ENCODE results near the gene CAPSL. TPM values are rescaled to one million over a fixed set of nuclear protein-coding genes. Genes with fewer than 3 reads are reported as not detected.

Gene CAPSL
- total and polyA plus RNA-seq, 5 donors from 2014 or later = not detected

DNA sequence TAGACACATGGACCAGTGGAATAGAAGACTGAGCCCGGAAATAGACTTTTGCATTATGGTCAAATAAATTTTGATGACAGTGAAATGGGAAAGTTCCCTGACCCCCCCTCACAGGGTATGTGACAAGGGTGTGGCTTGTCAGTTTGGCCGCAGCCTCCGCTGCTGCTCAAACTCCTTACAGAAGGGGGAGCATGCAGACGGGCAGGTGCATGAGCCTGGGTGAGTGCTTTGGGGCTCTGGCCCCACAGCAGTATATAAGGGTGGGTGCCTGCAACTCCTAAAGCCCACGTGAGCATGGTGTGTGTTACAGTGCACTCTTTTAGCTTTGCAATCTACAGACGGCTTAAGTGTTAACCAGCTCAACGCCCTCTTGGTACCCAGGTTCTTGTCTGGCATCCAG lies 21.9 kb upstream of the CAPSL start:
- Histone ChIP-seq H3K4me1 (ENCODE audit: control insufficient read depth, insufficient read depth, low read length, poor library complexity, severe bottlenecking) (no peaks in the 10 kb centered on the region), H3K9me3 (ENCODE audit: control insufficient read depth in 2 of 2, low read length in 2 of 2) (peaks cover 0 to 7% of the 10 kb centered on the region in 2 experiments), H3K27ac (ENCODE audit: insufficient read depth, low read length, poor library complexity, severe bottlenecking) (no peak overlapping the region), H3K36me3 (ENCODE audit: control insufficient read depth, insufficient read depth, low read length) (no peaks in the 10 kb centered on the region), H3K4me3 (ENCODE audit: low read depth, low read length) (no peak overlapping the region), H3K27me3 (ENCODE audit: control insufficient read depth, insufficient read depth, low read length) (peaks cover 7% of the 10 kb centered on the region)
- Mint-ChIP-seq H3K36me3 (no peaks in the 10 kb centered on the region), H3K4me1 (no peaks in the 10 kb centered on the region), H3K9me3 (peaks cover 0 to 9% (median 1%) of the 10 kb centered on the region in 7 donors), H3K4me3 (no peak overlapping the region), H3K27ac (no peak overlapping the region), H3K27me3 (peaks cover 29% of the 10 kb centered on the region)
- no peak for ATAC-seq (ENCODE audit: low read depth in 2 of 2)
- no peak for DNase-seq

- H3K27ac ChIP-seq (ENCODE audit: insufficient read depth, low read length, poor library complexity, severe bottlenecking) = no peak overlapping the region
- Mint-ChIP-seq H3K27me3 (peaks cover 22% of the 10 kb centered on the region), H3K4me1 (peaks cover 0 to 4% (median 1%) of the 10 kb centered on the region in 4 donors), H3K4me3 (no peak overlapping the region), H3K27ac (no peak overlapping the region), H3K9me3 (peaks cover 0 to 3% (median 0%) of the 10 kb centered on the region in 7 donors), H3K36me3 (no peaks in the 10 kb centered on the region)
- no peaks in the 10 kb centered on the region for H3K9me3 ChIP-seq (ENCODE audit: control insufficient read depth in 2 of 2, low read length in 2 of 2)
- peaks cover 13% of the 10 kb centered on the region for H3K27me3 ChIP-seq (ENCODE audit: control insufficient read depth, insufficient read depth, low read length)
- no peak for DNase-seq
- ATAC-seq (ENCODE audit: low read depth in 2 of 2) = no peak
- H3K36me3 ChIP-seq (ENCODE audit: control insufficient read depth, insufficient read depth, low read length) = no peaks in the 10 kb centered on the region
- H3K4me1 ChIP-seq (ENCODE audit: control insufficient read depth, insufficient read depth, low read length, poor library complexity, severe bottlenecking) = no peaks in the 10 kb centered on the region
- H3K4me3 ChIP-seq (ENCODE audit: low read depth, low read length) = no peak overlapping the region
Measured at GRCh38 chr5:35956429-35956828, 18.0 kb upstream of the CAPSL start.

DNA sequence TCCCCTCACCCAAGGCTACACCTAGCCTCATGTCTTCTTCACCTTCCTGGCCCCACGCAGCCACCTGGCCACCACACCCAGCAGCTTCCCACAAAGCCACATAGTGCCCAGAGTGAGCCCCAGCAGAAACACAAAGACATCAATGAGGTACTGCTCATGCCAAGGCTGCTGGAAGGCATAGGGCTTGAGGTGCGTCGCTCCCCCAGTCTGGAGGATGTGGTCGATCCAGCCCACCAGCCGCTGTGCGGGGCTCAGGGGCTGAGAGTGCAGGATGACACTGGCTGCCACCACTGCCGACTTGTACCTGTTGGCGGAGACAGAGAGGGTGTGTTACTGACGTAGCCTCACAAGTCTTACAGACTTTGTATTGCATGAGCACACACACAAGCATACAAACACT lies 15.8 kb upstream of the CAPSL start:
- Histone ChIP-seq H3K27me3 (ENCODE audit: control insufficient read depth, insufficient read depth, low read length) (peaks cover 11% of the 10 kb centered on the region), H3K4me3 (ENCODE audit: low read depth, low read length) (no peak overlapping the region), H3K36me3 (ENCODE audit: control insufficient read depth, insufficient read depth, low read length) (no peaks in the 10 kb centered on the region), H3K27ac (ENCODE audit: insufficient read depth, low read length, poor library complexity, severe bottlenecking) (no peak overlapping the region), H3K9me3 (ENCODE audit: control insufficient read depth in 2 of 2, low read length in 2 of 2) (no peaks in the 10 kb centered on the region), H3K4me1 (ENCODE audit: control insufficient read depth, insufficient read depth, low read length, poor library complexity, severe bottlenecking) (no peaks in the 10 kb centered on the region)
- Mint-ChIP-seq H3K4me1 (peaks cover 0 to 4% (median 1%) of the 10 kb centered on the region in 4 donors), H3K4me3 (no peak overlapping the region), H3K27me3 (peaks cover 17% of the 10 kb centered on the region), H3K36me3 (no peaks in the 10 kb centered on the region), H3K9me3 (peaks cover 0 to 3% (median 0%) of the 10 kb centered on the region in 7 donors), H3K27ac (no peak overlapping the region)
- peak in 1 of 3 donors; percentile 11 for DNase-seq
- ATAC-seq (ENCODE audit: low read depth in 2 of 2) = peak; percentile 43 to 58

DNA sequence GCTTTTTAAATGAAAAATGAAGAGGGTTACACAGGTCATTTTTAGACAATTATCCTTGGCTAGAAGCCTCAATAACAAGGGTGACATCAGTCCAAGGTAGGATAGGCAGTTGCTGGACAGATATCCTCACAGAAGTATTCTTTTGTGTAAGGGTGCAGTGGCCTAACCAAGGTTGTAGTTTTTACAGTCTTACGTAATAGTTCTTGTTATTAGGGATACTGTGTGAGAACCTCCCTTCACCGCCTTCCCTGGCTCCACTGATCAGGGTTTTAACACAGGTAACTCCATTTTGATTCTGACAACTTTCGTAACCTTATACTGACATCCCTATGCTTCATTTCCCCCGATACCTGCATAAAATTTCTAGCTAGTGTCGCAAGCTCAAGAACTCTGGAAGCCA lies 8.7 kb upstream of the CAPSL start:
- Mint-ChIP-seq H3K27me3 (peaks cover 4% of the 10 kb centered on the region), H3K36me3 (no peaks in the 10 kb centered on the region), H3K9me3 (no peaks in the 10 kb centered on the region), H3K4me1 (no peaks in the 10 kb centered on the region), H3K27ac (no peak overlapping the region), H3K4me3 (no peak overlapping the region)
- H3K4me1 ChIP-seq (ENCODE audit: control insufficient read depth, insufficient read depth, low read length, poor library complexity, severe bottlenecking) = no peaks in the 10 kb centered on the region
- no peaks in the 10 kb centered on the region for H3K36me3 ChIP-seq (ENCODE audit: control insufficient read depth, insufficient read depth, low read length)
- no peak overlapping the region for H3K27ac ChIP-seq (ENCODE audit: insufficient read depth, low read length, poor library complexity, severe bottlenecking)
- no peaks in the 10 kb centered on the region for H3K9me3 ChIP-seq (ENCODE audit: control insufficient read depth in 2 of 2, low read length in 2 of 2)
- H3K4me3 ChIP-seq (ENCODE audit: low read depth, low read length) = no peak overlapping the region
- ATAC-seq (ENCODE audit: low read depth in 2 of 2) (no peak), DNase-seq (no peak)
- H3K27me3 ChIP-seq (ENCODE audit: control insufficient read depth, insufficient read depth, low read length) = no peaks in the 10 kb centered on the region

DNA sequence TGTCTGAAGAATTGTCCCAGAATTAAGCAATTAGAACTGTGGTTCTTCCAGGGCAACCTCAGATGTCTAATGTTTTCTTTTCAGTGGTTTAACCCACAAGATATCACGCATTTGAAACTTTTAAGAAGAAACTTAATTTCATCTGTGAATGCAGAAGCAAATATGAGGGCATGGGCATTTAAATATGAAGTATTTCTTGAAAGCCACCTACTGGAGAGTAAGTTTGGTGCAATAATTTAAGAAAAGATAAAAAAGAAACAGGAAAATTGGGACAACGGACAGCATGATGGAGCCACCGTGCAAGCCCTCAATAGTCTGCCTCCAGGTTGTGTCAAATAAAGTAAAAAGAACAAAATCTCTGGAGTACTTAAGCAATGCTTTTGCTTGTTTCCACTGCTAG lies 1.2 kb upstream of the CAPSL start:
- Histone ChIP-seq H3K36me3 (ENCODE audit: control insufficient read depth, insufficient read depth, low read length) (no peaks in the 10 kb centered on the region), H3K27ac (ENCODE audit: insufficient read depth, low read length, poor library complexity, severe bottlenecking) (no peak overlapping the region), H3K27me3 (ENCODE audit: control insufficient read depth, insufficient read depth, low read length) (peaks cover 6% of the 10 kb centered on the region), H3K9me3 (ENCODE audit: control insufficient read depth in 2 of 2, low read length in 2 of 2) (no peaks in the 10 kb centered on the region), H3K4me1 (ENCODE audit: control insufficient read depth, insufficient read depth, low read length, poor library complexity, severe bottlenecking) (no peaks in the 10 kb centered on the region), H3K4me3 (ENCODE audit: low read depth, low read length) (no peak overlapping the region)
- Mint-ChIP-seq H3K4me1 (no peaks in the 10 kb centered on the region), H3K4me3 (no peak overlapping the region), H3K36me3 (no peaks in the 10 kb centered on the region), H3K27ac (no peak overlapping the region), H3K9me3 (peaks cover 0 to 1% (median 0%) of the 10 kb centered on the region in 7 donors), H3K27me3 (peaks cover 18% of the 10 kb centered on the region)
- DNase-seq (no peak), ATAC-seq (ENCODE audit: low read depth in 2 of 2) (no peak)

DNA sequence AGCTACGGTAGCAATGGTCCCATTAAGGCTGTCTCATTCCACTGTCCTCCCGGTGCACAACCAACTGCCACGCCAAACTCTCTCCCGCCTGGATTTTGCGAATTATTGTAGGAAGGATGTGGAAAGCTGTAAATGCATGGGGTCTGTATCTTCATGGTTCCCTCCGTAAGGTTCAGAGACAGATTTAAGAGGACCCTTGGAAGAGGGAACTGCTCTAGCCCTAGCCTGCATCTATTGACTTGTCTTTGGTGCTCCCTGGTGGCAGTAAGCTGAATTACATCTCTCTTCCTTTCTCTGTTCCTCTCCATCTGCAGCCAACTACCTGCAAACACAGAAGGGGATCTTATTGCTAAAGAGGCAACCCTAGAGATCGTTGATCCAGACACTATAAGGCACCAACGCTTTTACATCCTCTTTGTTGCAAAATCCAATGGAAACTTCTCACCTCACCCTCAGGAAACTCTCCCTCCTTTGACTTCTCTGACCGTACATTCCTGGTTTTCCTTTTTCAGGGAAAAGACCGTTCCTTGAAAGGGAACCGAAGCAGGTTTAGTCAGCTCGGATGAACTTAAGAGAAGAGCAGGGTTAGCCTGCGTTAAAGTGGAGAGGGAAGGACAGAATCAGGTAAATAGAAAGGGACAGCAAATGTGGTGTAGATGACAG lies 11.9 kb downstream of the CAPSL start:
- Histone ChIP-seq H3K27ac (ENCODE audit: insufficient read depth, low read length, poor library complexity, severe bottlenecking) (no peak overlapping the region), H3K36me3 (ENCODE audit: control insufficient read depth, insufficient read depth, low read length) (no peaks in the 10 kb centered on the region), H3K4me3 (ENCODE audit: low read depth, low read length) (no peak overlapping the region), H3K9me3 (ENCODE audit: control insufficient read depth in 2 of 2, low read length in 2 of 2) (no peaks in the 10 kb centered on the region), H3K4me1 (ENCODE audit: control insufficient read depth, insufficient read depth, low read length, poor library complexity, severe bottlenecking) (peaks cover 13% of the 10 kb centered on the region), H3K27me3 (ENCODE audit: control insufficient read depth, insufficient read depth, low read length) (peaks cover 5% of the 10 kb centered on the region)
- Mint-ChIP-seq H3K27ac (peak overlapping the region in 1 of 3 donors; percentile 27), H3K4me3 (peak overlapping the region in 2 of 4 donors; percentile 1 to 80), H3K27me3 (peaks cover 4% of the 10 kb centered on the region), H3K9me3 (no peaks in the 10 kb centered on the region), H3K4me1 (peaks cover 5 to 27% (median 19%) of the 10 kb centered on the region in 4 donors), H3K36me3 (no peaks in the 10 kb centered on the region)
- DNase-seq = peak; percentile 35 to 76 (median 73)
- ATAC-seq (ENCODE audit: low read depth in 2 of 2) = peak; percentile 30 to 36

- peaks cover 4% of the 10 kb centered on the region for H3K27me3 Mint-ChIP-seq
- DNase-seq (peak; percentile 51 to 87 (median 78)), ATAC-seq (ENCODE audit: low read depth in 2 of 2) (peak; percentile 94 to 95)
- no peaks in the 10 kb centered on the region for H3K36me3 Mint-ChIP-seq
- H3K9me3 Mint-ChIP-seq = peaks cover 0 to 2% (median 0%) of the 10 kb centered on the region in 7 donors
- Histone ChIP-seq H3K27me3 (ENCODE audit: control insufficient read depth, insufficient read depth, low read length) (peaks cover 2% of the 10 kb centered on the region), H3K36me3 (ENCODE audit: control insufficient read depth, insufficient read depth, low read length) (no peaks in the 10 kb centered on the region), H3K4me3 (ENCODE audit: low read depth, low read length) (peak overlapping the region; percentile 60), H3K9me3 (ENCODE audit: control insufficient read depth in 2 of 2, low read length in 2 of 2) (no peaks in the 10 kb centered on the region), H3K27ac (ENCODE audit: insufficient read depth, low read length, poor library complexity, severe bottlenecking) (no peak overlapping the region), H3K4me1 (ENCODE audit: control insufficient read depth, insufficient read depth, low read length, poor library complexity, severe bottlenecking) (peaks cover 13% of the 10 kb centered on the region)
- H3K4me1 Mint-ChIP-seq = peaks cover 5 to 27% (median 19%) of the 10 kb centered on the region in 4 donors
- H3K27ac Mint-ChIP-seq = peak overlapping the region; percentile 37 to 80 (median 54)
- peak overlapping the region; percentile 25 to 75 (median 60) for H3K4me3 Mint-ChIP-seq
Measured at GRCh38 chr5:35924950-35925722, 13.3 kb downstream of the CAPSL start.

Data from CD4-positive, CD25-positive, alpha-beta regulatory T cell (primary cell).